ENCODE measurements around the gene ACRBP.

ACRBP gene

DNA sequence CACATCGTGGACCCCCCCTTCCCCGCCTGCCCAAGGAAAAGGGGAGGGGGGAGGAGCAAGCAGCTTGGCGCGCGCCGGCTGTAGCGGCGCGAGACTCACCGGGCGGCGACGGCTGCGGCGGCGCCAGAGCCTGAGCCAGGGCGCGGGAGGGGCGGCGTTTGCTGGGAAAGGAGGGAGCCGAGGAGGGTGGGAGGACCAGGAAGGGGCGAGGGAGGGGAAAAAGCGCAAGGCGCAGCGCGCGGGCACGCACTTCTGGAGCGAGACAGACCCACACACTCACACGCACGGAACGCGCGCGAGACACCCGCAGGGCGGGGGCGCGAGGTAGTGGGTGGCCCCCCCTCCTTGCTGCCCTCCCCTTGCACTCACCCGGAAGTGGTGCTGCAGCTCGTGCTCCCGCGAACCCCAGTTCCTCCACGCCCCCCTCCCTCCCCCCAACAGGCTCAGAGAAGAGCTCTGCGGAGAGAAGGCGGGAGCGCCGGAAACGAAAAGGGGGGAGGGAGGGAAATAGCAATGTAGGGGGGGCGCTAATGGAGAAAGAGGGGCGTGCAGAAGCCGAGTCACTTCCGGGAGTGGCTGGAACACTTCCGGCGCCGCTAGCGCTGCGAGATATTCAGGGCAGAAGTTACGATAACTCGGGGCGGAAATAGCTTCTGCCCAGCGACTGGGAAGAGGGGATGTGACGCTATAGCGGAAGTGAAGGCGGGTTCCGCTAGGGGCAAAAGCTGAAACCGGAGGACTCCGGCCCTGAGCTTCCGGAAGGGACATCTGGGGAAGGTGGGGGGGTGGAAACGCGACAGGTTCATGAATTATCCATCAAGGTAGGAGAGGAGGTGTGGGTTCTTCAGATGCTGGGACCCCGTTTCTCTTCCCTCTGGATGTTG lies 42.0 kb upstream of the ACRBP start, which contains the start of gene ZNF384:
Gene ZNF384 (minus strand): TSS at position 377 of the 884 bp plus-strand sequence. CDS start 9,855 bp downstream, outside the sequence.
- peak; percentile 95 for DNase-seq (ENCODE audit: low spot score)
- POLR2A ChIA-PET (ENCODE audit: low non-redundant PET): interaction anchor here (0.6 to 1.3 kb wide), 7 partner anchors 32 to 420 kb away, joined by 3 to 13 read pairs (median 4); partner anchors contain the start of genes C1RL and COPS7A
- peak within 1 kb of the TSS; percentile 94 for H3K27ac ChIP-seq
- CTCF ChIA-PET: interaction anchor here (0.5 to 1.2 kb wide), 3 partner anchors 30 to 233 kb away, joined by 3 read pairs; no protein-coding TSS in a partner anchor
- TF ChIP-seq, protein P1, sequence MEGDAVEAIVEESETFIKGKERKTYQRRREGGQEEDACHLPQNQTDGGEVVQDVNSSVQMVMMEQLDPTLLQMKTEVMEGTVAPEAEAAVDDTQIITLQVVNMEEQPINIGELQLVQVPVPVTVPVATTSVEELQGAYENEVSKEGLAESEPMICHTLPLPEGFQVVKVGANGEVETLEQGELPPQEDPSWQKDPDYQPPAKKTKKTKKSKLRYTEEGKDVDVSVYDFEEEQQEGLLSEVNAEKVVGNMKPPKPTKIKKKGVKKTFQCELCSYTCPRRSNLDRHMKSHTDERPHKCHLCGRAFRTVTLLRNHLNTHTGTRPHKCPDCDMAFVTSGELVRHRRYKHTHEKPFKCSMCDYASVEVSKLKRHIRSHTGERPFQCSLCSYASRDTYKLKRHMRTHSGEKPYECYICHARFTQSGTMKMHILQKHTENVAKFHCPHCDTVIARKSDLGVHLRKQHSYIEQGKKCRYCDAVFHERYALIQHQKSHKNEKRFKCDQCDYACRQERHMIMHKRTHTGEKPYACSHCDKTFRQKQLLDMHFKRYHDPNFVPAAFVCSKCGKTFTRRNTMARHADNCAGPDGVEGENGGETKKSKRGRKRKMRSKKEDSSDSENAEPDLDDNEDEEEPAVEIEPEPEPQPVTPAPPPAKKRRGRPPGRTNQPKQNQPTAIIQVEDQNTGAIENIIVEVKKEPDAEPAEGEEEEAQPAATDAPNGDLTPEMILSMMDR (conservative IDR thresholded peaks at IDR 0.05; ENCODE audit: low read depth): no peak

DNA sequence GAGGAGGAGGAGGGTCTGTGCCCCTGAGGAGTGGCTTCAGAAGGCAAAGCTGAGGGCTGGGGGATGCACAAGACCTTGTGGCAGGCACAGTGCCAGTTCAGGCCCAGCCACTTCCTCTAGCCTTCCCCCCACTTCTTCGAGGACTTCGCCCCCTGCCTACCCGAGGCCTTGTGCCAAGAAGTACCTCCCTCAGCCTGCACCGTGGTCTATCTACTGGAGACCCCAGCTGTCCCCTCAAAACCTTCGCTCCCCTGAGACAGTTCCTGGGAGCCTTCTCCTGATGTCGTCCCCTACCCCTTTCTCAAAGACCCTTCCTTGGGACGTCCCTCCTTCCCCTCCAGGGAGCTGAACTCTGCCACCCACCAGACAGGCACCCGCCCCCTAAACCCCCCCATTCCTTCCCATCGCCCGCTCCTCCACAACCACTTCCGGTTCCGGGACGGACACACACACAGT lies 41.3 kb upstream of the ACRBP start:
- POLR2A ChIA-PET (ENCODE audit: low non-redundant PET): interaction anchor here (1.0 to 1.3 kb wide), 3 partner anchors 31 to 75 kb away, joined by 3 to 13 read pairs (median 5); partner anchors contain the start of gene COPS7A
- no peak for DNase-seq (ENCODE audit: low spot score)
- TF ChIP-seq, protein P1 (conservative IDR thresholded peaks at IDR 0.05; ENCODE audit: low read depth): no peak
- CTCF ChIA-PET: interaction anchor here (0.6 to 1.2 kb wide), 3 partner anchors 31 to 138 kb away, joined by 3 to 4 read pairs (median 3); no protein-coding TSS in a partner anchor
- peak overlapping the region; percentile 94 for H3K27ac ChIP-seq

DNA sequence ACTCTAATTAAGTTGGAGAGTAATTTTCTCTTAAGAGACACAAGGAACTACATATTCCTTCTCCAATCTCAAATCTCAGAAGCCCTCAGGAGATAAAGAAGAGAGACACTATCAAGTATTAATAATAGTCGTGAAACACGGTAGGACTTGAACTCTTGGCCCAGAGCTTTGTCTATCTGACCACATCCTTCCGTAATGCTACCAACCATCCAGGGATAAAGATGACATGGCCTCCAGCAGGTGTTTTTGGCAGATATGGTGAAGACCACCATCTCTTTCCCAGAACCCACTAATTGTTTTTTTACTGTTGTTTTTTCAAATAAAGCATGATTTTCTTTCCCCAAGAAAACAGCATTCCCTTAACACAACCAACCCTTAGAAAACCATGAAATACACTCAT lies 38.6 kb upstream of the ACRBP start:
- POLR2A ChIA-PET (ENCODE audit: low non-redundant PET): no interaction called here
- CTCF ChIA-PET: interaction anchor here (0.6 to 0.8 kb wide), 5 partner anchors 18 to 135 kb away, joined by 3 to 5 read pairs (median 3); partner anchors contain the start of gene LPAR5

DNA sequence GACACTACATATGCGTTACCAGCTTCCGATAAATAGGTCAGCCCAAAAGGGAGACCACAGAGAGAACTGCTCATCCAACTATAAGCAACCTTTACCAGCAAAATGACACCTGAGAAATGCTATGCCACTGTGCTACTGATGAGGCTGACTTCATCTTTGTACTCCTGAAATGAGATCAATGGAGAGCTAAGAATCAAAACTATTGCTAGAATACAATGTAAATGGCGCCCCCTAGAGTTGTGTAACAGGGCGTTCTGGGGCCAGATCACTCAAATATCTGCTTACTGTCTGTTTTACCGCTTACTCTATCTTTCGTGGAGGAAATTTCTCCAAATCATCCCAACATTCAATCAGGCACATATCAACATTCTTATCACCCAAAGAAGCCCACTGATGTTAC lies 37.4 kb upstream of the ACRBP start:
- no peak for DNase-seq (ENCODE audit: low spot score)
- H3K27ac ChIP-seq: no peak overlapping the region
- TF ChIP-seq, protein P1 (conservative IDR thresholded peaks at IDR 0.05; ENCODE audit: low read depth): peak; percentile 20; the same call in 1 of the 2 replicates
- ChIA-PET POLR2A (ENCODE audit: low non-redundant PET) (no interaction called here), CTCF (interaction anchor here (0.5 to 0.6 kb wide), 2 partner anchors 13 to 223 kb away, joined by 3 read pairs; no protein-coding TSS in a partner anchor)

More for the DNA sequence above, 38.6 kb upstream of the ACRBP start:
- TF ChIP-seq, protein P1 (conservative IDR thresholded peaks at IDR 0.05; ENCODE audit: low read depth): no peak
- DNase-seq (ENCODE audit: low spot score): no peak
- H3K27ac ChIP-seq: no peak overlapping the region

DNA sequence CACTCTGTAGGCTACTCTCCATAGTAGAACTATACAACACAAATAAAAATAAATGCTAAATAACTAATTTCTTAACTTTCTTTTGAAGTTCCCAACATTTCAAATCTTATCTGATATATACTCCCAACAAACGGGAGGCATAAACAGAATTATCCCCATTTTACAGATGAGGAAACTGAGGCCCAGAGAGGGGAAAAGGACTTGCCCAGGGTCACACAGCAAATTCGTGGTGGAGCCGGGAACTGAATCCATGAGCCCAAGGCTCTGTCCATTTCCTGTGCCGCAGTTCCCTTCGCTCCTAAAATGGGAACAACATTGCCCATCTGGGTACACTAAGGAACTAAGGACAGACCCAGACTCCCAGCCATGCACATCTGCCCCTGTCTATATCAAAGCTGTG lies 29.7 kb upstream of the ACRBP start:
- TF ChIP-seq, protein P1 (conservative IDR thresholded peaks at IDR 0.05; ENCODE audit: low read depth): no peak
- ChIA-PET CTCF (interaction anchor here (0.8 to 1.4 kb wide), 2 partner anchors 10 to 57 kb away, joined by 4 to 5 read pairs; no protein-coding TSS in a partner anchor), POLR2A (ENCODE audit: low non-redundant PET) (no interaction called here)
- no peak for DNase-seq (ENCODE audit: low spot score)
- H3K27ac ChIP-seq: no peak overlapping the region

DNA sequence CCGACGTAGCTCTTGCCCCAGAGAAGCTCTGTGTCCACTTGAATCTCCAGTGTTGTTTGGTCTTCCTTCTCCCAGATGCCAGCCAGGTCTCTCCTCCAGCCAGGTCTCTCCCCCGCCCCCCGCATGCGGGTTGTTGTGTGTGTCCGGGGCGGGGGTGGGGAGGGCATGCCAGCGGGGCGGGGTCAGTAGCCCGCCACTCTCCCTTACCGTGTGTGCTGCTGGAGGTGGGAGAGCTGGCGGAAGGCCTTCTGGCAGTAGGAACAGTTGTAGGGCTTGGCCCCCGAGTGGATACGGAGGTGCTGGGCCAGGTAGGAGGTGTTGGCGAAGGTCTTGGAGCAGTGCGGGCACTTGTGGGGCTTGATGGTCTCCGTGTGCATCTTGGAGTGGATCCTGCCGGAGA lies 24.9 kb upstream of the ACRBP start:
- CTCF ChIA-PET: interaction anchor here (1.0 kb wide), 1 partner anchor 12 kb away, joined by 3 read pairs; no protein-coding TSS in a partner anchor
- TF ChIP-seq, protein P1 (conservative IDR thresholded peaks at IDR 0.05; ENCODE audit: low read depth): no peak

More for the DNA sequence above, 24.9 kb upstream of the ACRBP start:
- DNase-seq (ENCODE audit: low spot score): no peak
- no peak overlapping the region for H3K27ac ChIP-seq
- POLR2A ChIA-PET (ENCODE audit: low non-redundant PET): no interaction called here
